GM21381 (cell line): ENCODE data around the gene MCRS1.

ENCODE experiments used
- ATAC-seq: cut with Tn5 transposase; IDR thresholded peaks from one replicate; pipeline ENCODE4 v1.9.1; 2021; ENCODE audit warnings: mild to moderate bottlenecking, moderate library complexity; ENCODE audit not compliant: unreplicated experiment

Gene MCRS1

GRCh38 chr12:49582850-49583249 is 14.9 kb upstream of the MCRS1 start:
- no peak for ATAC-seq

GRCh38 chr12:49582201-49582600 is 14.3 kb upstream of the MCRS1 start:
- ATAC-seq: no peak

- ATAC-seq: no peak
Observed at GRCh38 chr12:49580572-49581535, 12.9 kb upstream of the MCRS1 start.

GRCh38 chr12:49578471-49579112 is 10.7 kb upstream of the MCRS1 start:
- no peak for ATAC-seq

GRCh38 chr12:49577589-49578315 is 9.8 kb upstream of the MCRS1 start:
- no peak for ATAC-seq

GRCh38 chr12:49568442-49569162 is 660 bp upstream of the MCRS1 start:
- peak; percentile 31 for ATAC-seq

GRCh38 chr12:49567302-49567610 is 686 bp downstream of the MCRS1 start:
- peak; percentile 3 for ATAC-seq

- no peak for ATAC-seq
Observed at GRCh38 chr12:49566361-49566760, 1.6 kb downstream of the MCRS1 start.

GRCh38 chr12:49565406-49566265 is 2.3 kb downstream of the MCRS1 start:
- no peak for ATAC-seq

- no peak for ATAC-seq
Observed at GRCh38 chr12:49564686-49565405, 3.1 kb downstream of the MCRS1 start.

- ATAC-seq: no peak
Observed at GRCh38 chr12:49563951-49564685, 3.8 kb downstream of the MCRS1 start.

GRCh38 chr12:49562831-49563230 is 5.1 kb downstream of the MCRS1 start:
- ATAC-seq: no peak

GRCh38 chr12:49562233-49562632 is 5.7 kb downstream of the MCRS1 start:
- ATAC-seq: no peak

- no peak for ATAC-seq
Observed at GRCh38 chr12:49560695-49561094, 7.2 kb downstream of the MCRS1 start.

- no peak for ATAC-seq
Observed at GRCh38 chr12:49559011-49559675, 8.8 kb downstream of the MCRS1 start.

- ATAC-seq: no peak
Observed at GRCh38 chr12:49558526-49558925, 9.4 kb downstream of the MCRS1 start.

GRCh38 chr12:49557917-49558215 is 10.1 kb downstream of the MCRS1 start:
- no peak for ATAC-seq

- ATAC-seq: no peak
Observed at GRCh38 chr12:49557187-49557916, 10.6 kb downstream of the MCRS1 start.
